Stimulated activated CD4-positive, alpha-beta T cell treated with anti-CD3 and anti-CD28 coated beads, TNF-alpha, amount 100 ng/mL, for 24 hours (primary cell): ENCODE measurements around the gene TRIM44.
"Not testable (repeated sequence)": the region's sequence is repeated elsewhere in the genome, so short reads cannot be mapped to it uniquely, and the experiment has no call there.

Experiments
- DNase-seq, 3 experiments: peaks; one replicate each; pipeline ENCODE4 v3.0.0-alpha.2; 2020; ENCODE audit warnings: low read depth in 3 of 3

The TRIM44 gene

GRCh38 chr11:35855671-35856070, 193.1 kb downstream of the TRIM44 start:
- no peak for DNase-seq

- no peak for DNase-seq
These were observed 193.7 kb downstream of the TRIM44 start for GRCh38 chr11:35856259-35856658.

GRCh38 chr11:35856756-35857155, 194.2 kb downstream of the TRIM44 start:
- no peak for DNase-seq

- no peak for DNase-seq
These were observed 195.3 kb downstream of the TRIM44 start for GRCh38 chr11:35857922-35858321.

GRCh38 chr11:35859301-35859700, 196.7 kb downstream of the TRIM44 start:
- DNase-seq: no peak

- not testable (repeated sequence) for DNase-seq
These were observed 197.6 kb downstream of the TRIM44 start for GRCh38 chr11:35860194-35860593.

GRCh38 chr11:35861191-35861590, 198.6 kb downstream of the TRIM44 start:
- DNase-seq: no peak

- no peak for DNase-seq
These were observed 200.1 kb downstream of the TRIM44 start for GRCh38 chr11:35862666-35863065.

- no peak for DNase-seq
These were observed 201.6 kb downstream of the TRIM44 start for GRCh38 chr11:35864131-35864530.

GRCh38 chr11:35866601-35867000, 204.0 kb downstream of the TRIM44 start:
- no peak for DNase-seq
